T-helper 17 cell (primary cell): ENCODE data around the gene TRIM23. TPM values are rescaled to one million over a fixed set of nuclear protein-coding genes. Genes with fewer than 3 reads are reported as not detected.

ENCODE experiments used
- ATAC-seq: fragments of 150-1000 bp; cut with Tn5 transposase; 2 replicates; pipeline ENCODE4 v1.10.0; 2021; ENCODE audit warnings: mild to moderate bottlenecking, moderate library complexity
- DNase-seq, 3 donors: peaks; one replicate each; pipeline versions ENCODE4 v3.0.0 to v3.0.0-alpha.2; 2020 to 2021
- H3K9me3 ChIP-seq: one replicate; pipeline ENCODE4 v1.7.0; 2013; ENCODE audit warnings: low read length, mild to moderate bottlenecking; ENCODE audit not compliant: control insufficient read depth, poor library complexity, severe bottlenecking
- H3K27ac Mint-ChIP-seq: one replicate; pipeline ENCODE4 v1.8.0; 2022; ENCODE audit warnings: mild to moderate bottlenecking, moderate library complexity, mixed read lengths
- H3K27me3 Mint-ChIP-seq: one replicate; pipeline ENCODE4 v1.8.0; 2022; ENCODE audit warnings: mixed read lengths
- H3K36me3 Mint-ChIP-seq: one replicate; pipeline ENCODE4 v1.8.0; 2022; ENCODE audit warnings: low read depth, mixed read lengths
- H3K4me1 Mint-ChIP-seq: one replicate; pipeline ENCODE4 v1.8.0; 2022; ENCODE audit warnings: mild to moderate bottlenecking, mixed read lengths
- H3K4me3 Mint-ChIP-seq: one replicate; pipeline ENCODE4 v1.8.0; 2022; ENCODE audit warnings: mild to moderate bottlenecking, moderate library complexity, mixed read lengths
- total RNA-seq, 4 donors: library from RNA in 2 of 4; stranded (reverse) in 2 of 4; gene quantifications; one replicate each; pipeline ENCODE4 v1.2.3 and lab custom pipeline; 2022 to 2026

The TRIM23 gene
- total RNA-seq, 2 donors from 2014 or later = 15.2 to 18.4 TPM

- Mint-ChIP-seq H3K36me3 (peaks cover 13% of the 10 kb centered on the region), H3K27ac (peak overlapping the region; percentile 1), H3K4me3 (no peak overlapping the region), H3K4me1 (peaks cover 4% of the 10 kb centered on the region), H3K27me3 (no peaks in the 10 kb centered on the region)
- no peaks in the 10 kb centered on the region for H3K9me3 ChIP-seq
- no peak for DNase-seq
- no peak for ATAC-seq
Observed at GRCh38 chr5:65555287-65555686, 68.8 kb downstream of the TRIM23 start.

DNA sequence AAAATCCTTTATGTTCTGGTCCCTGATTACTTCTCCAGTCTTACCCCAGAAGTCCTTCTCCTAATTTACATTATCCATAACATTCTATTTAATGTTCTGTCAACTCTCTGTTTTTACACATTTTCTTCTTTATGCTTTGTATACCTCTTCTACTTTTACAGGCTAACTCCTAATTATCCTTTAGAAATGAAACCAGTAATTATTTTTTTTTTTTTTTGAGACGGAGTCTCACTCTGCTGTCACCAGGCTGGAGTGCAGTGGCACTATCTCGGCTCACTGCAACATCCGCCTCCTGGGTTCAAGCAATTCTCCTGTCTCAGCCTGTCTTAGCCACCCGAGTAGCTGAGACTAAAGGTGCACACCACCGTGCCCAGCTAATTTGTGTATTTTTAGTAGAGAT, 70.2 kb downstream of the TRIM23 start:
- Mint-ChIP-seq H3K36me3 (peaks cover 13% of the 10 kb centered on the region), H3K4me1 (peaks cover 4% of the 10 kb centered on the region), H3K4me3 (no peak overlapping the region), H3K27me3 (no peaks in the 10 kb centered on the region), H3K27ac (peak overlapping the region; percentile 14)
- DNase-seq = no peak
- no peaks in the 10 kb centered on the region for H3K9me3 ChIP-seq
- ATAC-seq = no peak

- no peak overlapping the region for H3K4me3 Mint-ChIP-seq
- H3K27me3 Mint-ChIP-seq = no peaks in the 10 kb centered on the region
- DNase-seq (no peak), ATAC-seq (no peak)
- H3K36me3 Mint-ChIP-seq = peaks cover under 1% of the 10 kb centered on the region
- no peaks in the 10 kb centered on the region for H3K4me1 Mint-ChIP-seq
- no peaks in the 10 kb centered on the region for H3K9me3 ChIP-seq
- H3K27ac Mint-ChIP-seq = no peak overlapping the region
Observed at GRCh38 chr5:65548281-65548680, 75.9 kb downstream of the TRIM23 start.

DNA sequence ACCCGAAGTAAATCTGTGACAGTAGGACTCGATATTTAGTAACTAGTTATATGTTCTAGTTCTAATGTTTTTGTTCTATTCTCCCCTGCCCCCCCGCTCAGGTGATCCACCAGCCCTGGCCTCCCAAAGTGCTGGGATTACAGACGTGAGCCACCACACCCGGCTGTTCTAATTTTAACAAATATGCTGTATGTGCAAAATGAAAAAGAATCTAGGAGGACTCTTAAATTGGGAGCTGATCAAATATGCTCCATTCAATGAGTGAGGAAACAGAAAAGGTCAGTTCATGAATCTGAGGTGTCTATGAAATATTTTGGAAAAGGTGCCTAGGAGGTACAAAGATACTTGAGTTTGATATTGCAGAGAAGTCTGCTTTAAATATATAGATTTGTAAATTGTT, 78.0 kb downstream of the TRIM23 start:
- Mint-ChIP-seq H3K4me3 (no peak overlapping the region), H3K4me1 (no peaks in the 10 kb centered on the region), H3K27me3 (no peaks in the 10 kb centered on the region), H3K36me3 (peaks cover 4% of the 10 kb centered on the region), H3K27ac (no peak overlapping the region)
- H3K9me3 ChIP-seq = no peaks in the 10 kb centered on the region
- ATAC-seq (no peak), DNase-seq (no peak)

GRCh38 chr5:65544473-65544872, 79.7 kb downstream of the TRIM23 start:
- H3K36me3 Mint-ChIP-seq = peaks cover 4% of the 10 kb centered on the region
- no peaks in the 10 kb centered on the region for H3K4me1 Mint-ChIP-seq

DNA sequence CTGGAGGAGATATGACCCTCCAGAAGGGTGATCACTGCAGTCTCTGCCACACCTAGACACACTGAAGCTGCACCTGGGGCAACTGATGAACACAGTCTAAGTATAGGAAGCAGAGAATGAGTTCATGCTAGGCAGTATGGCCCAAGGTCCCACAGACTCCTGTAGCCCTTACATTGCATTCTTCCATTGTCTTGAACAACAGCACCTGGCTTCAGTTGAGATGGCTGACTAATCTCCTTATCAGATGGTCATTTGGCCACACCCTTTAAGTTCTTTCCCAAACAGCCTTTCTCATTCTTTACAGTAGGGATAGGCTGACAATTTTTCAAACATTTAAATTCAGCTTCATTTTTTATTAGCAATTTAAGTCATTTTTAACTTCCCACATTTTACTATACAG, 84.3 kb downstream of the TRIM23 start:
- no peak for ATAC-seq
- H3K27ac Mint-ChIP-seq = no peak overlapping the region
- H3K36me3 Mint-ChIP-seq = peaks cover 4% of the 10 kb centered on the region

More at GRCh38 chr5:65544473-65544872, 79.7 kb downstream of the TRIM23 start:
- no peaks in the 10 kb centered on the region for H3K9me3 ChIP-seq
- no peak overlapping the region for H3K27ac Mint-ChIP-seq
- H3K4me3 Mint-ChIP-seq = no peak overlapping the region
- no peaks in the 10 kb centered on the region for H3K27me3 Mint-ChIP-seq
- DNase-seq (no peak), ATAC-seq (no peak)

More for the DNA sequence above, 84.3 kb downstream of the TRIM23 start:
- H3K27me3 Mint-ChIP-seq = no peaks in the 10 kb centered on the region
- H3K9me3 ChIP-seq = no peaks in the 10 kb centered on the region
- no peak overlapping the region for H3K4me3 Mint-ChIP-seq
- H3K4me1 Mint-ChIP-seq = no peaks in the 10 kb centered on the region
- DNase-seq = no peak

Other genes with a start within 250 kb of the TRIM23 start
- gene ADAMTS6, start 142.4 kb downstream of the TRIM23 start, total RNA-seq = 1 to 10 TPM; 1.4 to 2.4 TPM
- gene CENPK, start 61.2 kb downstream of the TRIM23 start, total RNA-seq = 10 to 100 TPM in 1 of 2 donors, 1 to 10 TPM in 1; 4.8 to 13.5 TPM
- gene PPWD1, start 61.0 kb downstream of the TRIM23 start, total RNA-seq = 10 to 100 TPM; 79.7 TPM
- 10 to 100 TPM in 1 of 2 donors, 1 to 10 TPM in 1; 7.5 to 11.9 TPM for gene SHLD3, start 694 bp upstream of the TRIM23 start, total RNA-seq
- gene TRAPPC13, start 694 bp upstream of the TRIM23 start, total RNA-seq = 10 to 100 TPM; 13.9 to 14.9 TPM
- 10 to 100 TPM; 52.7 to 52.8 TPM for gene SGTB, start 97.8 kb upstream of the TRIM23 start, total RNA-seq
- gene NLN, start 97.9 kb upstream of the TRIM23 start, total RNA-seq = 1 to 10 TPM; 1.8 to 2.3 TPM